Activated CD4-positive, alpha-beta memory T cell treated with anti-CD3 and anti-CD28 coated beads, Interleukin-2, amount 10 ng/mL, durations not matched to agents 7 days and 5 days (primary cell): ENCODE measurements around the gene RAB43. TPM values are rescaled to one million over a fixed set of nuclear protein-coding genes. Genes with fewer than 3 reads are reported as not detected.
A peak's percentile ranks its signal among the peaks of the same experiment; 100 is the strongest.
"Not testable (repeated sequence)": the region's sequence is repeated elsewhere in the genome, so short reads cannot be mapped to it uniquely, and the experiment has no call there.

Experiments
- CTCF ChIA-PET: fragments of 350-600 bp; sonication (Branson Sonifier 250); formaldehyde crosslinking; loops from one replicate; lab custom pipeline; 2021; ENCODE audit warnings: antibody characterized with exemption, inconsistent platforms; lab: Charles Lee
- POLR2A ChIA-PET: fragments of 350-600 bp; sonication (Branson Sonifier 250); formaldehyde crosslinking; loops from one replicate; lab custom pipeline; 2021; ENCODE audit warnings: antibody characterized with exemption; lab: Charles Lee
- DNase-seq: peaks from one replicate; pipeline ENCODE4 v3.0.0-alpha.2; 2020
- H3K27ac Mint-ChIP-seq: one replicate; pipeline ENCODE4 v1.8.0; 2021; ENCODE audit warnings: mild to moderate bottlenecking, mixed read lengths
- H3K27me3 Mint-ChIP-seq: one replicate; pipeline ENCODE4 v1.8.0; 2021; ENCODE audit warnings: mixed read lengths
- H3K36me3 Mint-ChIP-seq: one replicate; pipeline ENCODE4 v1.8.0; 2021; ENCODE audit warnings: low read depth, mixed read lengths
- H3K4me1 Mint-ChIP-seq: one replicate; pipeline ENCODE4 v1.8.0; 2021; ENCODE audit warnings: mixed read lengths
- H3K4me3 Mint-ChIP-seq: one replicate; pipeline ENCODE4 v1.8.0; 2021; ENCODE audit warnings: mild to moderate bottlenecking, mixed read lengths
- H3K9me3 Mint-ChIP-seq: one replicate; pipeline ENCODE4 v1.8.0; 2021; ENCODE audit warnings: mixed read lengths
- total RNA-seq, 2 experiments: library from RNA; stranded (reverse); gene quantifications; one replicate each; pipeline ENCODE4 v1.2.3, GENCODE V29; 2021

RAB43 gene
- total RNA-seq = 10 to 100 TPM; 46.3 to 48.1 TPM

DNA sequence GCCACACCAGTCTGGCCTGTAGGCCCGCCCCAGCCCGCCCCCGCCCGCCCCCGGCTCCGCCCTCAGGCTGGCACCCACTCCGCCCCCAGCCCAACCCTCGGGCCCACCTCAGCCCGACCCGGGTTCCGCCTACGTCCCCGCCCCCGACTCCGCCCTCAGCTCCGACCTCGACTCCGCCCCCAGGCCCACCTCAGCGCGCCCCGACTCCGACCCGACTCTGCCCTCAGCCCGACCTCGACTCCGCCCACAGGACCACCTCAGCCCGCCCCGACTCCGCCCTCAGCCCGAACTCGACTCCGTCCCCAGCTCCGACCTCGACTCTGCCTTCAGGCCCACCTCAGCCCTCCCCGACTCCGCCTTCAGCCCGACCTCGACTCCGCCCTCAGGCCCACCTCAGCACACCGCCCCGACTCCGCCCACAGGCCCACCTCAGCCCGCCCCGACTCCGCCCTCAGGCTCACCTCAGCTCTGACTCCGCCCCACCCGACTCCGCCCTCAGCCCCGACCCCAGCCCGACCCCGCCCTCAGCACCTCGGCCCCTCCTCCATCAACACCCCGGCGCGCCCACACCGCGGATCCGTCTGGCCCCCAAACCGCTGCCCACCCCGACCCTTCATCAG lies at the start of gene RAB43:
TSS of gene RAB43 (minus strand) at position 13 of the 620 bp plus-strand sequence. CDS start 315 bp downstream, outside the sequence.
- POLR2A ChIA-PET = interaction anchor here (0.8 to 8.4 kb wide), 24 partner anchors 11 to 471 kb away, joined by 3 to 111 read pairs (median 14); partner anchors contain the start of genes ACAD9, CNBP, COPG1 and HMCES
- no peaks in the 10 kb centered on the region for H3K9me3 Mint-ChIP-seq
- peak; percentile 89 for DNase-seq

DNA sequence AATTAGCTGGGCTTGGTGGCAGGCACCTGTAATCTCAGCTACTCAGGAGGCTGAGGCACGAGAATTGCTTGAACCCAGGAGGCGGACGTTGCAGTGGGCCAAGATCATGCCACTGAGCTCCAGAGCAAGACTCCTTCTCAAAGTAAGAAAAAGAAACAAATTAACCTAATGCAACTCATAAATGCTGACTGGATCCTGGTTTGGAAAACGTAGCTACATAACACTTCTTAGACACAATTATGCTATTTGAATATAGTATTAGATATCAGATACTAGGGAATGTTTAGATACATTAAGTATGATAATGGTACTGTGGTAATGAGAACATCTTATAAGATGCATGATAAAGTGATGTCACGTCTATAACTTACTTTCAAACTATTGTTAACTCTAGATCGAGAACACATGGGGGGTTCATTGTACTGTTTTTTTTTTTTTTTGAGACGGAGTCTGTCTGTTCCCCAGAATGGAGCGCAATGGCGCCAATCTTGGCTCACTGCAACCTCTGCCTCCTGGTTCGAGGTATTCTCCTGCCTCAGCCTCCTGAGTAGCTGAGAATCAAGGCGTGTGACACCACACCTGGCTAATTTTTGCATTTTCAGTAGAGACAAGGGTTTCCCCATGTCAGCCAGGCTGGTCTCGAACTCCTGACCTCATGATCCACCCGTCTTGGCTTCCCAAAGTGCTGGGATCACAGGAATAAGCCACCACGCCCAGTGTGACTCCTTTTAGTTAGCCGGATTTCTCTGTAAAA lies 45.2 kb upstream of the RAB43 start:
- Mint-ChIP-seq H3K27ac (peak overlapping the region; percentile 16), H3K4me1 (peaks cover 37% of the 10 kb centered on the region), H3K4me3 (no peak overlapping the region), H3K27me3 (no peaks in the 10 kb centered on the region), H3K9me3 (no peaks in the 10 kb centered on the region), H3K36me3 (peaks cover 53% of the 10 kb centered on the region)
- no peak for DNase-seq
- ChIA-PET CTCF (interaction anchor here (0.7 to 3.0 kb wide), 4 partner anchors 10 to 197 kb away, joined by 3 to 15 read pairs (median 9); no protein-coding TSS in a partner anchor), POLR2A (interaction anchor here (1.1 to 1.6 kb wide), 4 partner anchors 14 to 196 kb away, joined by 3 to 5 read pairs (median 5); partner anchors contain the start of genes CNBP and COPG1)

More for the DNA sequence above, at the start of gene RAB43:
- H3K36me3 Mint-ChIP-seq = peaks cover 35% of the 10 kb centered on the region
- CTCF ChIA-PET = interaction anchor here (0.8 to 5.0 kb wide), 10 partner anchors 10 to 152 kb away, joined by 3 to 63 read pairs (median 4); partner anchors contain the start of gene COPG1
- H3K27ac Mint-ChIP-seq = peak within 1 kb of the TSS; percentile 96
- peak within 1 kb of the TSS; percentile 91 for H3K4me3 Mint-ChIP-seq
- H3K4me1 Mint-ChIP-seq = peaks cover 41% of the 10 kb centered on the region
- no peaks in the 10 kb centered on the region for H3K27me3 Mint-ChIP-seq

DNA sequence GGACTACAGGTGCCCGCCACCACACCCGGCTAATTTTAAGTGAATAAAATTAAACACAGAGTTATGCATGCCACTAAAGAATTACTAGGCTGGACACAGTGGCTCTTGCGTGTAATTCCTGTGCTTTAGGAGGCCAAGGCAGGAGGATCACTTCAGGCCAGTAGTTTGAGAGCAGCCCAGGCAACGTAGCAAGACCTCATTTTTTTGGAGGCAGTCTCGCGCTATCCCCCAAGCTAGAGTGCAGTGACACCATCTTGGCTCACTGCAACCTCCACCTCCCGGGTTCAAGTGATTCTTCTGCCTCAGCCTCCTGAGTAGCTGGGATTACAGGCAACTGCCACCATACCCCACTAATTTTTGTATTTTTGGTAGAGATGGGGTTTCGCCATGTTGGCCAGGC lies 44.0 kb upstream of the RAB43 start:
- not testable (repeated sequence) for H3K4me3 Mint-ChIP-seq, DNase-seq, H3K9me3 Mint-ChIP-seq, H3K27me3 Mint-ChIP-seq, H3K27ac Mint-ChIP-seq
- ChIA-PET POLR2A (interaction anchor here (1.6 kb wide), 1 partner anchor 84 kb away, joined by 5 read pairs; the partner anchor contains the start of gene COPG1), CTCF (interaction anchor here (3.0 kb wide), 1 partner anchor 195 kb away, joined by 15 read pairs; no protein-coding TSS in a partner anchor)
- Mint-ChIP-seq H3K36me3 (peaks cover 42% of the 10 kb centered on the region), H3K4me1 (peaks cover 31% of the 10 kb centered on the region)

DNA sequence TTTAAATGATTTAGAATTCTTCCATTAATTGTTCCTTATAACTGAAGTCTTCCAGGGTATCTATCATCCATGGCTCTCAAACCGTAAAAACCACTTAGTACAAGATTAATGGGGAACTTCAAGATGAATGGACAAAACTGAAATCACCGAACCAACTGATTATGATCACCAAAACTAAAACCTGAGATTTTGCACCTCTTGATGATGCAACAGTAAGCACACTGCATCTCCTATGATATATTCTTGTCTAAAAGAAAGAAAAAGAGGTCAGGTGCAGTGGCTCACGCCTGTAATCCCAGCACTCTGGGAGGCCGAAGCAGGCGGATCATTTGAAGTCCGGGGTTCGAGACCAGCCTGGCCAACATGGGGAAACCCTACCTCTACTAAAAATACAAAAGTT lies 42.9 kb upstream of the RAB43 start:
- no peak for DNase-seq
- Mint-ChIP-seq H3K36me3 (peaks cover 37% of the 10 kb centered on the region), H3K27me3 (no peaks in the 10 kb centered on the region), H3K4me1 (peaks cover 36% of the 10 kb centered on the region), H3K4me3 (no peak overlapping the region), H3K27ac (peak overlapping the region; percentile 64), H3K9me3 (no peaks in the 10 kb centered on the region)
- ChIA-PET POLR2A (interaction anchor here (0.8 kb wide), 1 partner anchor 110 kb away, joined by 3 read pairs; no protein-coding TSS in a partner anchor), CTCF (interaction anchor here (1.0 to 3.4 kb wide), 2 partner anchors 17 to 112 kb away, joined by 3 to 33 read pairs; no protein-coding TSS in a partner anchor)

DNA sequence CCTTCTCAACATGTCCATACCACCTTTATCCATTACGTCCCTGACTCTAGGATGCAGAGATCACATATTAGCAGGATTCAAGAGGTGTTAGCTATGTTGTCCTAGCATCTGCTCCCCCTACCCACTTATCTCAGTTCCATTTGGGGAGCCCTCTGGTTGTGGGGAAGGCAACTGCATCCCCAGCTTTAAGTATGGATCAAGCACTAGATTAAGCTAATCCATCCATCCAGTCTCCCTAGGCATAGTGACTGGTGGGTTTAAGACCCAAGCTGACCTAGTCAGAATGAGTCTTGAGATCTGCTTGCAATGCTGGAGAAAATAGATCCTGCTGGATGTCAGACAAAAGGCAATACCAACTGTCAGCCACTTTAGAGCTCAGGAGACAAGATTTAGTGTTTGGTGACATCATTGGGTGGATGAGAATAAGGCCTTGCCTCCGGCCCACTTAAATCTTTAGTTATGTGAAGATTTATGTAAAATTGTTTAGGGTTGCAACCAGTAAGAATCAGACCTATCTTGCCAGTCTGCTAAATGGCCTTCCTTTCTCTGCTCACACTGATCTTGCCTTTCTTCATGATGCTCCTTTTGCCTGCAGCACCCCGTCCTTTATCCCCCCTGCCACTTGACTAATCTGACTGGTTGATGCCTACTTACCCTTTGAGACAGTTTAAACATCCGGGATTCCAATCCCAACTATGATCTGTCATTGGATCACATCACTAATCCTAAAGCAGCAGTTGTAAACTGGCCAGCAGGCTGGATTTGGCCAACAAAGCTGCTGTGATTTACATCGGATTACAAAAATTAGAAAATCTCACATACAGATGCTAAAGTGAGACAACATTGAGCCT lies 41.4 kb upstream of the RAB43 start:
- no peak for DNase-seq
- Mint-ChIP-seq H3K36me3 (peaks cover 41% of the 10 kb centered on the region), H3K27ac (peak overlapping the region; percentile 94), H3K4me1 (peaks cover 47% of the 10 kb centered on the region), H3K27me3 (no peaks in the 10 kb centered on the region), H3K4me3 (peak overlapping the region; percentile 87), H3K9me3 (no peaks in the 10 kb centered on the region)
- ChIA-PET CTCF (interaction anchor here (0.8 to 3.4 kb wide), 15 partner anchors 8 to 482 kb away, joined by 3 to 33 read pairs (median 7); partner anchors contain the start of gene COPG1), POLR2A (interaction anchor here (0.7 to 3.3 kb wide), 22 partner anchors 8 to 1490 kb away, joined by 3 to 49 read pairs (median 6); partner anchors contain the start of genes ABTB1 and COPG1)

DNA sequence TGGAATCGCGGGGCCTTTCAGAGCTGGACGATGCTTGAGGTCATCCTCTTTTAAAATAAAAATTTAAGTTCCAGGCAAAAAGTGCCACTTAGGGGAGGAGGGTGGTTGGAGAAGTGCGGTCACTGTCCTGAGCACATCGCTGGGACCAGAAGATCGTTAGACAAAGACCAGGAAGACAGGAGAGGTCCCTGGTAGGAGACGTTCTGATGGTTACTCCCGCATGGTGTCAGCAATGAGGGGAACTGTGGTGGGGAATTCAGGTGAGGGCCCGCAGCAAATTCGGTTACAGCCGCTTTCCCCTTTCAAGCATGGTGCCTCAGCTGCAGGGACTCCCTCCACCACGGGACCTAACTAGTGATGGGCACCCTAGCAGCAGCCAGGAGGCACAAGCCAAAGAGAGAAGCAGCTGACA lies 40.3 kb upstream of the RAB43 start:
- CTCF ChIA-PET = interaction anchor here (0.9 to 3.4 kb wide), 20 partner anchors 9 to 481 kb away, joined by 3 to 33 read pairs (median 5); partner anchors contain the start of genes CNBP and COPG1
- H3K9me3 Mint-ChIP-seq = no peaks in the 10 kb centered on the region
- H3K27ac Mint-ChIP-seq = peak overlapping the region; percentile 94
- peaks cover 35% of the 10 kb centered on the region for H3K36me3 Mint-ChIP-seq
- H3K4me3 Mint-ChIP-seq = peak overlapping the region; percentile 87
- DNase-seq = peak; percentile 33
- POLR2A ChIA-PET = interaction anchor here (0.6 to 3.3 kb wide), 26 partner anchors 9 to 1489 kb away, joined by 3 to 49 read pairs (median 4); partner anchors contain the start of genes ABTB1 and COPG1
- peaks cover 47% of the 10 kb centered on the region for H3K4me1 Mint-ChIP-seq
- H3K27me3 Mint-ChIP-seq = no peaks in the 10 kb centered on the region

DNA sequence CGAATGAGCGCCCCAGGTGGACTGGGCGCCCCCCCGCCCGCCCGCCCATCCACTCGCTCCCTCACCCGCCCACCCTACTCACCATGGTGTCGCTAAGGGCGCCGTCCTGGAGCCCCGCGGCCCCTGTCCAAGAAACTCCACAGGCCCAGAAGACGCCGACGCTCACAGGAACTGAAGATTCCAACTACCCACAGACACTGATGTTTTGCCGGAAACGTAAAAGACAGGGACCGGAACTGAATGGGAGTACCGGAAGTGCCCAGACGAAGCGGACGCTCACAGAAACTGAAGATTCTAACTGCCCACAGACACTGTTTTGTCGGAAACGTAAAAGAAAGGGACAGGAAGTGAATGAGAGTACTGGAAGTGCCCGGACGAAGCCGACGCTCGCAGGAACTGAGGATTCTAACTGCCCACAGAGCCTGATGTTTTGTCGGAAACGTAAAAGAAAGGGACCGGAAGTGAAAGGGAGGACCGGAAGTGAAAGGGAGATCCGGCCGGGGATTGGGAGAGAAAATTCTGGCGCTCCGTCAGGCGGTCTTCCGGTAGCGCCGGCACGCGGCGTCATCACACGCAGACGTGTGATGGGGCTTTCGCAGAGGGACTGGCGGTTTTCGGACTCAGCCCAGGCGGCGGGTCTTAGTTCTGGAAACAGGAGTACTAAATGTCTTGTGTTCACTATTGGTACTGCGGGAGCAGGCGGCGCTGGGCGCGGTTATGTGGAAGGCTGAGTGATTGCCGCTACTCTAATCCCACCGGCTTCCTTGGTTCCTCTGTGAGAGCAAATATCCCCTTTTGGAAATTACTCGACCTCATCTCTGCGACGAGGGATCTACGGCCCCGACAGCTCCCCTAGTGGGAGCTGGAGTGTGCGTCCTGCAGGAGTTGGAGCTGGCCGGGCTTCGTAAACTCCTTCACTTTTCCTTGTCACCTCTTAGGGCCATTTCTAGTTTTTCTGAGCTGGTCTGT lies 39.6 kb upstream of the RAB43 start, which contains the start of gene ISY1:
TSS of gene ISY1 (minus strand) at position 173 of the 969 bp plus-strand sequence. CDS start at position 85, 88 bp downstream.
- POLR2A ChIA-PET = interaction anchor here (0.6 to 3.3 kb wide), 23 partner anchors 9 to 191 kb away, joined by 3 to 49 read pairs (median 5); partner anchors contain the start of gene COPG1
- Mint-ChIP-seq H3K27ac (peak within 1 kb of the TSS; percentile 94), H3K4me3 (peak within 1 kb of the TSS; percentile 87), H3K36me3 (peaks cover 34% of the 10 kb centered on the region), H3K4me1 (peaks cover 45% of the 10 kb centered on the region), H3K9me3 (no peaks in the 10 kb centered on the region), H3K27me3 (no peaks in the 10 kb centered on the region)
- CTCF ChIA-PET = interaction anchor here (0.9 to 3.4 kb wide), 19 partner anchors 10 to 480 kb away, joined by 3 to 33 read pairs (median 5); partner anchors contain the start of genes CNBP and COPG1
- peak; percentile 88 for DNase-seq

DNA sequence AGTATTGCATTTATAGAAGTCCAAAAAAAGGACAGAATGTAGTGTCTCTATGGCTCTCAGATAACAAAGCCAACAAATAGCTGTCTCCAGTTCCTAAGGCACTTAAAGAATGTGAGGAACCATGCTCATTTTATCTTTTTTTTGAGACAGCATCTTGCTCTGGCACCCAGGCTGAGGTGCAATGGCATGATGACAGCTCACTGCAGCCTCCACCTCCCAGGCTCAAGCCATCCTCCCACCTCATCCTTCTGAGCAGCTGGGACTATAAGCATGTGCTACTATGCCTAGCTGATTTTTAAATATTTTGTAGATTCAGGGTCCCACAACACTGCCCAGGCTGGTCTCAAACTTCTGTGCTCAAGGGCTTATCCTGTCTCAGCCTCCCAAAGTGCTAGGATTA lies 23.2 kb upstream of the RAB43 start:
- POLR2A ChIA-PET = interaction anchor here (0.6 to 1.5 kb wide), 3 partner anchors 23 to 328 kb away, joined by 3 to 4 read pairs (median 4); partner anchors contain the start of gene RAB43
- peaks cover 41% of the 10 kb centered on the region for H3K36me3 Mint-ChIP-seq
- no peak overlapping the region for H3K27ac Mint-ChIP-seq
- H3K4me3 Mint-ChIP-seq = no peak overlapping the region
- H3K27me3 Mint-ChIP-seq = no peaks in the 10 kb centered on the region
- CTCF ChIA-PET = interaction anchor here (0.7 to 1.2 kb wide), 3 partner anchors 11 to 175 kb away, joined by 3 read pairs; no protein-coding TSS in a partner anchor
- no peaks in the 10 kb centered on the region for H3K4me1 Mint-ChIP-seq
- H3K9me3 Mint-ChIP-seq = no peaks in the 10 kb centered on the region
- DNase-seq = no peak

DNA sequence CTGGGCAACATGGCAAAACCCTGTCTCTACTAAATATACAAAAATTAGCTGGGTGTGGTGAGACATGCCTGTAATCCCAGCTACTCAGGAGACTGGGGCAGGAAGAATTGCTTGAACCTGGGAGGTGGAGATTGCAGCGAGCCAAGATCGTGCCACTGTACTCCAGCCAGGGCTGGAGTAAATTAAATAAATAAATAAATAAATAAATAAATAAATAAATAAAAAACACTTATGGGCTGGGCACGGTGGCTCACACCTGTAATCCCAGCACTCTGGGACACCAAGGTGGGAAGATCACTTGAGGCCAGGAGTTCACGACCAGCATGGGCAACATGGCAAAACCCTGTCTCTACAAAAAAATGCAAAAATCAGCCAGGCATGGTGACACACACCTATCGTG lies 19.4 kb upstream of the RAB43 start:
- H3K4me1 Mint-ChIP-seq, H3K4me3 Mint-ChIP-seq, H3K27me3 Mint-ChIP-seq, H3K27ac Mint-ChIP-seq, H3K9me3 Mint-ChIP-seq, CTCF ChIA-PET, DNase-seq, POLR2A ChIA-PET: not testable (repeated sequence)
- peaks cover 34% of the 10 kb centered on the region for H3K36me3 Mint-ChIP-seq

DNA sequence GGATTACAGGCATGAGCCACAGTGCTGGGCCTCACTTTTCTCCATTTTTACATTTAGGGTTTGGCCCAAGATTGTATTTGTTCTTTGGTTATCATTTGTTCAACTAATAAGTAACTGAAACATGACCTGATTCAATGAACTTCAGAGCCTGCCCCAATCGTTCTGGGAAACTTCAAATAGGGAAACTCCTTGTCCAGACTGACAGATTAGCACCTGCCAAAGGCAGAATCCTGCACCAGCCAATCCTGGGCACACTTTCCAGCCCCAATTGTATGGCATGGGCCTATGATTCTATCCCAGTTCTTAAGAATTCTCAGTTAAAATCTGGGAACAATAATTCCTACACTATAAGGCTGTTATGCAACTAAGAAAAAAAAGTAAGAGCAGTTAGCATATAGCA lies 18.3 kb upstream of the RAB43 start:
- Mint-ChIP-seq H3K4me1 (no peaks in the 10 kb centered on the region), H3K4me3 (no peak overlapping the region), H3K9me3 (no peaks in the 10 kb centered on the region), H3K27ac (no peak overlapping the region), H3K36me3 (peaks cover 24% of the 10 kb centered on the region), H3K27me3 (no peaks in the 10 kb centered on the region)
- no peak for DNase-seq
- ChIA-PET CTCF (no interaction called here), POLR2A (no interaction called here)
